ENCODE results near the gene SPOCK1.

GRCh38 chr5:137310051-137310730 lies 188.9 kb downstream of the SPOCK1 start:
- TF ChIP-seq EZH2 (IDR thresholded peaks at IDR 0.05; ENCODE audit: borderline replicate concordance, low read length): no peak
- TF ChIP-seq, protein P1, sequence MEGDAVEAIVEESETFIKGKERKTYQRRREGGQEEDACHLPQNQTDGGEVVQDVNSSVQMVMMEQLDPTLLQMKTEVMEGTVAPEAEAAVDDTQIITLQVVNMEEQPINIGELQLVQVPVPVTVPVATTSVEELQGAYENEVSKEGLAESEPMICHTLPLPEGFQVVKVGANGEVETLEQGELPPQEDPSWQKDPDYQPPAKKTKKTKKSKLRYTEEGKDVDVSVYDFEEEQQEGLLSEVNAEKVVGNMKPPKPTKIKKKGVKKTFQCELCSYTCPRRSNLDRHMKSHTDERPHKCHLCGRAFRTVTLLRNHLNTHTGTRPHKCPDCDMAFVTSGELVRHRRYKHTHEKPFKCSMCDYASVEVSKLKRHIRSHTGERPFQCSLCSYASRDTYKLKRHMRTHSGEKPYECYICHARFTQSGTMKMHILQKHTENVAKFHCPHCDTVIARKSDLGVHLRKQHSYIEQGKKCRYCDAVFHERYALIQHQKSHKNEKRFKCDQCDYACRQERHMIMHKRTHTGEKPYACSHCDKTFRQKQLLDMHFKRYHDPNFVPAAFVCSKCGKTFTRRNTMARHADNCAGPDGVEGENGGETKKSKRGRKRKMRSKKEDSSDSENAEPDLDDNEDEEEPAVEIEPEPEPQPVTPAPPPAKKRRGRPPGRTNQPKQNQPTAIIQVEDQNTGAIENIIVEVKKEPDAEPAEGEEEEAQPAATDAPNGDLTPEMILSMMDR (conservative IDR thresholded peaks at IDR 0.05 in 1 of 2, IDR thresholded peaks at IDR 0.05 in 1 of 2; ENCODE audit: extremely low read depth in 1 of 2, insufficient read depth in 1 of 2, low read depth in 1 of 2, low read length in 2 of 2): no peak
